ENCODE data around the gene LAMA3. TPM values are rescaled to one million over a fixed set of nuclear protein-coding genes. Genes with fewer than 3 reads are reported as not detected.

Gene LAMA3
- total and polyA plus RNA-seq, 2 of the 13 experiments (the other 11 are each of a cell fraction or from before 2014, with no cell fraction given): 0.45 to 2.2 TPM

- peak; percentile 72; the same call in 1 of the 2 replicates for TF ChIP-seq ZBTB26 (CRISPR knock-in tag; IDR thresholded peaks at IDR 0.05; ENCODE audit: borderline replicate concordance)
Observed at GRCh38 chr18:23719634-23720201, 30.5 kb downstream of the LAMA3 start (continued).

- Histone ChIP-seq H3K4me3 (replicated peaks in 1 of 3; ENCODE audit: insufficient read depth in 1 of 3, low read depth in 2 of 3, low read length in 3 of 3) (no peak overlapping the region), H3K27ac (ENCODE audit: extremely low read length, insufficient read depth, low read length) (no peak overlapping the region), H3K27me3 (ENCODE audit: control insufficient read depth in 1 of 2, insufficient read depth in 2 of 2, low read length in 2 of 2) (no peaks in the 10 kb centered on the region), H3K9me3 (ENCODE audit: low read length) (no peaks in the 10 kb centered on the region), H2AFZ (ENCODE audit: low read length) (no peak overlapping the region), H3K36me3 (replicated peaks in 1 of 2; ENCODE audit: control insufficient read depth in 1 of 2, insufficient read depth in 2 of 2, low read length in 2 of 2) (no peaks in the 10 kb centered on the region), H3K4me1 (ENCODE audit: insufficient read depth, low read length) (peaks cover 5% of the 10 kb centered on the region; the same call in 1 of the 2 replicates), H4K20me1 (ENCODE audit: insufficient read depth, low read length) (no peaks in the 10 kb centered on the region), H3K9ac (ENCODE audit: insufficient read depth, low read depth, low read length) (no peak overlapping the region), H3K4me2 (ENCODE audit: low read depth, low read length) (no peak overlapping the region), H3K79me2 (ENCODE audit: insufficient read depth, low read length) (no peaks in the 10 kb centered on the region)
- DNase-seq (ENCODE audit: low spot score): no peak
- in situ Hi-C loops (cut with HindIII; ENCODE audit: extremely low pct_ligation_motif_present, low pct_unique_long_range_greater_than_20kb) (no loop called here), intact Hi-C loops (cut with micrococcal nuclease; ENCODE audit: unreplicated experiment) (no loop called here)
- no peak for ATAC-seq
- WGBS (ENCODE audit: low lambda C conversion rate): 29% methylated on average over 4 of the region's 4 CpGs
- no peak for FAIRE-seq
- no TSS peak for BruUV-seq (replicated peaks)
- ChIA-PET CTCF (ENCODE audit: low intra/inter-chr PET ratio, low total read pairs) (no interaction called here), POLR2A (no interaction called here)
- TF ChIP-seq CHD4 (IDR thresholded peaks at IDR 0.05; ENCODE audit: borderline replicate concordance, low read length) (no peak), SALL2 (CRISPR knock-in tag; IDR thresholded peaks at IDR 0.05) (no peak), PTBP1 (IDR thresholded peaks at IDR 0.05; ENCODE audit: low read depth, low read length, poor library complexity, severe bottlenecking) (no peak)
Observed at GRCh38 chr18:23721696-23722480, 32.6 kb downstream of the LAMA3 start.
